Measurements from ENCODE around the gene VPS37D.

DNA sequence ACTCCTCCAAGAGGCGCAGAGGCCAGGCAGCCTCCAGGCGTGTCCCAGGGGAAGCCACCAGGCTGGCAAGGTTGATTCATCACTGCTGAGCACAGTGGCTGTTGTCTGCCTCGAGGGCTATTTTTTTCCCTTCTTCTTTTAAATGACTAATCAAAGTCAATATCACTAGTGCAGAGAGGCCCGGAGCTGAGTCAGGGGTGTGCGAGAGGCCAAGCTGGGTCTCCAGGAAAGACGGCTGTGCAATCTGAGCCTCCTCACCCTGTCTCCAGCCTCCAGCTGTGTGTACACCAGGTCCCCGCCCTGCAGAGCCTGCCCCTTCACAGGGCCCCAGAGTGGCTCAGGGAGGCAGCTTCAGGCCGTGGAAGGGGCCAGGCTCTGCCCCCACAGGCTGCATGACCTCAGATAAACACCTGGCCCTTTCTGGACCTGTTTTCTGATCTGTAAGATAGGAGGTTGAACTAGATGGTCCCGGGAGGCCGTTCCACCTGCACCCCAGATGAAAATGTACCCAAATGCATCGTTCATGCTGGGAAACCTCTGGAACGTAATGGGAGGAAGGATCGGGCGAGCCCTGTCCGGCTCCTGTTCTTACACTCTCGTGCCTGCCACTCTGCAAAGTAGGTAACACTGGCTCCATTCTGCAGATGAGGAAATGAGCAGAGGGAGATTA is 48.2 kb downstream of the VPS37D start:
- TF ChIP-seq, protein P1, sequence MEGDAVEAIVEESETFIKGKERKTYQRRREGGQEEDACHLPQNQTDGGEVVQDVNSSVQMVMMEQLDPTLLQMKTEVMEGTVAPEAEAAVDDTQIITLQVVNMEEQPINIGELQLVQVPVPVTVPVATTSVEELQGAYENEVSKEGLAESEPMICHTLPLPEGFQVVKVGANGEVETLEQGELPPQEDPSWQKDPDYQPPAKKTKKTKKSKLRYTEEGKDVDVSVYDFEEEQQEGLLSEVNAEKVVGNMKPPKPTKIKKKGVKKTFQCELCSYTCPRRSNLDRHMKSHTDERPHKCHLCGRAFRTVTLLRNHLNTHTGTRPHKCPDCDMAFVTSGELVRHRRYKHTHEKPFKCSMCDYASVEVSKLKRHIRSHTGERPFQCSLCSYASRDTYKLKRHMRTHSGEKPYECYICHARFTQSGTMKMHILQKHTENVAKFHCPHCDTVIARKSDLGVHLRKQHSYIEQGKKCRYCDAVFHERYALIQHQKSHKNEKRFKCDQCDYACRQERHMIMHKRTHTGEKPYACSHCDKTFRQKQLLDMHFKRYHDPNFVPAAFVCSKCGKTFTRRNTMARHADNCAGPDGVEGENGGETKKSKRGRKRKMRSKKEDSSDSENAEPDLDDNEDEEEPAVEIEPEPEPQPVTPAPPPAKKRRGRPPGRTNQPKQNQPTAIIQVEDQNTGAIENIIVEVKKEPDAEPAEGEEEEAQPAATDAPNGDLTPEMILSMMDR (IDR thresholded peaks at IDR 0.05), result peak in 1 of 3 donors; percentile 21
- no peak for TF ChIP-seq POLR2A (IDR thresholded peaks at IDR 0.05)
